GM12878 (cell line): ENCODE data around the gene MXRA7. TPM values are rescaled to one million over a fixed set of nuclear protein-coding genes. Genes with fewer than 3 reads are reported as not detected.

ENCODE experiments used
- ATAC-seq: fragments of 200-7000 bp; cut with Tn5 transposase; 3 replicates; pipeline ENCODE4 v1.9.1; 2020; ENCODE audit warnings: mild to moderate bottlenecking, moderate library complexity
- BruUV-seq: library from RNA; stranded (reverse); fragments of 400-500 nt; replicated peaks from 2 replicates; lab custom pipeline; 2021; lab: Mats Ljungman, UMichigan
- CTCF ChIA-PET: fragments of 300-600 bp; sonication (Branson Sonifier 250); formaldehyde crosslinking; extraction: SDS; loops from one replicate; lab custom pipeline; 2021; ENCODE audit warnings: inconsistent platforms; lab: Yijun Ruan, JAX
- POLR2A ChIA-PET: fragments of 350-600 bp; formaldehyde crosslinking; extraction: SDS; loops from one replicate; lab custom pipeline; 2021; ENCODE audit warnings: inconsistent platforms; lab: Charles Lee
- RAD21 ChIA-PET: fragments of 300-600 bp; sonication (Branson Sonifier 250); formaldehyde crosslinking; loops from one replicate; lab custom pipeline; 2023; ENCODE audit warnings: antibody characterized with exemption; ENCODE audit not compliant: unreplicated experiment; lab: Charles Lee
- SMC1A ChIA-PET: fragments of 300-600 bp; sonication (Branson Sonifier 250); formaldehyde crosslinking; loops from one replicate; lab custom pipeline; 2023; ENCODE audit not compliant: unreplicated experiment, uncharacterized antibody; lab: Charles Lee
- DNase-seq: peaks from one replicate; pipeline ENCODE4 v3.0.0-alpha.2; 2011; ENCODE audit warnings: low read depth, low spot score
- FAIRE-seq: peaks from 3 replicates; lab custom pipeline; 2011; peaks lifted over from hg19 to GRCh38; lab: Jason Lieb, UNC
- H2AFZ ChIP-seq: 2 replicates; pipeline ENCODE4 v1.6.0; 2011; ENCODE audit warnings: low read depth, low read length, control low read depth; ENCODE audit not compliant: control insufficient read depth
- H3K27ac ChIP-seq: 2 replicates; pipeline ENCODE4 v1.5.1; 2011; ENCODE audit warnings: control low read depth; ENCODE audit not compliant: control insufficient read depth, insufficient read depth
- H3K27me3 ChIP-seq, 2 experiments: replicated peaks in 1 of 2; 2 replicates each; pipeline versions ENCODE4 v1.6.0 to v1.6.1; 2011; ENCODE audit warnings: low read length in 1 of 2; ENCODE audit not compliant: control insufficient read depth in 2 of 2, insufficient read depth in 2 of 2
- H3K36me3 ChIP-seq, 2 experiments: 2 replicates each; pipeline ENCODE4 v1.5.1; 2011; ENCODE audit warnings: low read length in 1 of 2; ENCODE audit not compliant: control insufficient read depth in 2 of 2, insufficient read depth in 2 of 2
- H3K4me1 ChIP-seq: 2 replicates; pipeline ENCODE4 v1.6.1; 2011; ENCODE audit warnings: mild to moderate bottlenecking, low read length, moderate library complexity, mixed read lengths; ENCODE audit not compliant: control insufficient read depth, insufficient read depth
- H3K4me2 ChIP-seq: 2 replicates; pipeline ENCODE4 v1.6.0; 2011; ENCODE audit warnings: control low read depth; ENCODE audit not compliant: control insufficient read depth, insufficient read depth
- H3K4me3 ChIP-seq: fragments of 200-600 bp; sonication (generic); 2 replicates; pipeline ENCODE4 v1.5.1; 2016
- H3K79me2 ChIP-seq: 2 replicates; pipeline ENCODE4 v1.6.0; 2011; ENCODE audit warnings: low read length; ENCODE audit not compliant: control insufficient read depth, insufficient read depth
- H3K9ac ChIP-seq: 2 replicates; pipeline ENCODE4 v1.8.0; 2011; ENCODE audit warnings: low read length, control low read depth, mixed read lengths; ENCODE audit not compliant: control insufficient read depth, insufficient read depth
- H3K9me3 ChIP-seq: replicated peaks from 3 replicates; pipeline ENCODE4 v1.5.1; 2011; ENCODE audit warnings: mild to moderate bottlenecking, low read length; ENCODE audit not compliant: control insufficient read depth, insufficient read depth
- H4K20me1 ChIP-seq: 2 replicates; pipeline ENCODE4 v1.6.0; 2011; ENCODE audit not compliant: control insufficient read depth, insufficient read depth
- ATF7 ChIP-seq: fragments of 450-650 bp; IDR thresholded peaks from 2 replicates; pipeline ENCODE4 v1.6.1; 2016; ENCODE audit warnings: low read depth, mild to moderate bottlenecking
- ESRRA ChIP-seq: IDR thresholded peaks from 2 replicates; pipeline ENCODE4 v1.6.1; 2012; ENCODE audit warnings: mild to moderate bottlenecking, low read length, improper control_type of control experiment
- FOS ChIP-seq: IDR thresholded peaks from 3 replicates; pipeline ENCODE4 v1.6.1; 2011; ENCODE audit warnings: borderline replicate concordance; ENCODE audit not compliant: insufficient read length; ENCODE audit errors: extremely low read depth
- NRF1 ChIP-seq: conservative IDR thresholded peaks from 2 replicates; pipeline ENCODE4 v1.6.1; 2011; ENCODE audit warnings: mild to moderate bottlenecking, low read depth, low read length, improper control_type of control experiment
- TBL1XR1 ChIP-seq: IDR thresholded peaks from 2 replicates; pipeline ENCODE4 v1.6.1; 2012; ENCODE audit warnings: low read depth, low read length, improper control_type of control experiment
- USF1 ChIP-seq: IDR thresholded peaks from 2 replicates; pipeline ENCODE4 v1.6.1; 2011; ENCODE audit warnings: borderline replicate concordance, low read depth, mild to moderate bottlenecking, moderate library complexity, mixed read lengths, low read length; ENCODE audit not compliant: insufficient read depth; ENCODE audit errors: extremely low read length
- YBX1 ChIP-seq: fragments of 450-650 bp; IDR thresholded peaks from 2 replicates; pipeline ENCODE4 v1.6.1; 2016; ENCODE audit warnings: antibody characterized with exemption
- ZBTB40 ChIP-seq: fragments of 450-650 bp; IDR thresholded peaks from 2 replicates; pipeline ENCODE4 v1.6.1; 2016; ENCODE audit warnings: mild to moderate bottlenecking, moderate library complexity, borderline replicate concordance
- ZNF207 ChIP-seq: fragments of 450-650 bp; IDR thresholded peaks from 2 replicates; pipeline ENCODE4 v1.6.1; 2014; ENCODE audit warnings: antibody characterized with exemption, mild to moderate bottlenecking, borderline replicate concordance
- ZNF384 ChIP-seq: IDR thresholded peaks from 2 replicates; pipeline ENCODE4 v1.6.1; 2012; ENCODE audit warnings: low read depth, mild to moderate bottlenecking, low read length, improper control_type of control experiment, borderline replicate concordance
- WGBS: methylation state at CpG from one replicate; pipeline ENCODE4 v1.1.6; 2016; ENCODE audit warnings: low lambda C conversion rate; ENCODE audit not compliant: insufficient replicate concordance, insufficient coverage; ENCODE audit errors: missing lambda C conversion rate; 5-methylcytosine and 5-hydroxymethylcytosine counted together
- in situ Hi-C: fragments of 300-500 bp; cut with MboI; formaldehyde crosslinking; loops from 9 replicates; pipeline ENCODE4 v1.14.3; 2018; ENCODE audit warnings: mixed read lengths
- intact Hi-C: fragments of 100-400 bp; cut with micrococcal nuclease; formaldehyde crosslinking; loops from one replicate; pipeline ENCODE4 v1.14.2; 2022; ENCODE audit not compliant: unreplicated experiment
- polyA plus RNA-seq, 11 experiments: library from polyadenylated mRNA; depleted of rRNA in 4 of 11; unstranded in 6 of 11; stranded (reverse) in 5 of 11; fragments of >200 nt; fragmentation: Nextera tagmentation in 4 of 11; fragmentation: Illumina TruSeq in 1 of 11; extraction: Ambion mirVana in 4 of 11; extraction: Trizol in 1 of 11; gene quantifications; 1 replicate in 1 of 11; 2 replicates in 10 of 11; pipeline versions ENCODE4 v1.2.1 to v1.2.3, GENCODE V29; 2011 to 2016; ENCODE audit warnings: inconsistent platforms in 2 of 11, missing spikeins in 2 of 11, low read depth in 1 of 11
- total RNA-seq, 4 experiments: library from RNA; depleted of rRNA in 3 of 4; stranded (reverse); fragments of >200 nt in 3 of 4; fragmentation: Illumina TruSeq in 1 of 4; extraction: Trizol in 1 of 4; gene quantifications; 2 replicates each; pipeline versions ENCODE4 v1.2.1 to v1.2.3, GENCODE V29; 2013 to 2021
- TF ChIP-seq, protein P1 (sequence below): IDR thresholded peaks from 2 replicates; pipeline ENCODE4 v1.6.1; 2011; ENCODE audit warnings: borderline replicate concordance, low read depth, mild to moderate bottlenecking, moderate library complexity, low read length; ENCODE audit not compliant: insufficient read depth, poor library complexity, severe bottlenecking
- TF ChIP-seq, protein P2 (sequence below): fragments of 450-650 bp; IDR thresholded peaks from 2 replicates; pipeline ENCODE4 v1.6.1; 2018; ENCODE audit warnings: mild to moderate bottlenecking, low read depth, moderate library complexity; ENCODE audit not compliant: partially characterized antibody

MXRA7 gene
- total and polyA plus RNA-seq, 10 of the 15 experiments (the other 5 are each of a cell fraction or from before 2014, with no cell fraction given): 0.03 to 2.0 (median 0.33) TPM

- intact Hi-C loops (no loop called here), in situ Hi-C loops (no loop called here)
- no peak overlapping the region for H3K9ac ChIP-seq
- FAIRE-seq (no peak), DNase-seq (no peak), ATAC-seq (no peak)
- H2AFZ ChIP-seq: no peak overlapping the region
- H4K20me1 ChIP-seq: no peaks in the 10 kb centered on the region
- H3K79me2 ChIP-seq: no peaks in the 10 kb centered on the region
- peaks cover 0 to 9% of the 10 kb centered on the region in 2 experiments; a peak in 3 of 4 replicates for H3K36me3 ChIP-seq
- BruUV-seq: no TSS peak
- H3K4me1 ChIP-seq: no peaks in the 10 kb centered on the region; the same call in 1 of the 2 replicates
- 100% methylated on average over 1 of the region's 1 CpG for WGBS
- CTCF ChIA-PET: interaction anchor here (0.5 to 0.6 kb wide), 2 partner anchors 13 to 252 kb away, joined by 3 read pairs; no protein-coding TSS in a partner anchor
- POLR2A ChIA-PET: no interaction called here
- TF ChIP-seq ZNF207 (no peak), USF1 (no peak), ZNF384 (no peak), ATF7 (no peak), ZBTB40 (no peak), NRF1 (no peak), ESRRA (no peak), FOS (no peak), YBX1 (no peak), TBL1XR1 (no peak)
- TF ChIP-seq, protein P1, sequence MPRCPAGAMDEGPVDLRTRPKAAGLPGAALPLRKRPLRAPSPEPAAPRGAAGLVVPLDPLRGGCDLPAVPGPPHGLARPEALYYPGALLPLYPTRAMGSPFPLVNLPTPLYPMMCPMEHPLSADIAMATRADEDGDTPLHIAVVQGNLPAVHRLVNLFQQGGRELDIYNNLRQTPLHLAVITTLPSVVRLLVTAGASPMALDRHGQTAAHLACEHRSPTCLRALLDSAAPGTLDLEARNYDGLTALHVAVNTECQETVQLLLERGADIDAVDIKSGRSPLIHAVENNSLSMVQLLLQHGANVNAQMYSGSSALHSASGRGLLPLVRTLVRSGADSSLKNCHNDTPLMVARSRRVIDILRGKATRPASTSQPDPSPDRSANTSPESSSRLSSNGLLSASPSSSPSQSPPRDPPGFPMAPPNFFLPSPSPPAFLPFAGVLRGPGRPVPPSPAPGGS: no peak
- TF ChIP-seq, protein P2, sequence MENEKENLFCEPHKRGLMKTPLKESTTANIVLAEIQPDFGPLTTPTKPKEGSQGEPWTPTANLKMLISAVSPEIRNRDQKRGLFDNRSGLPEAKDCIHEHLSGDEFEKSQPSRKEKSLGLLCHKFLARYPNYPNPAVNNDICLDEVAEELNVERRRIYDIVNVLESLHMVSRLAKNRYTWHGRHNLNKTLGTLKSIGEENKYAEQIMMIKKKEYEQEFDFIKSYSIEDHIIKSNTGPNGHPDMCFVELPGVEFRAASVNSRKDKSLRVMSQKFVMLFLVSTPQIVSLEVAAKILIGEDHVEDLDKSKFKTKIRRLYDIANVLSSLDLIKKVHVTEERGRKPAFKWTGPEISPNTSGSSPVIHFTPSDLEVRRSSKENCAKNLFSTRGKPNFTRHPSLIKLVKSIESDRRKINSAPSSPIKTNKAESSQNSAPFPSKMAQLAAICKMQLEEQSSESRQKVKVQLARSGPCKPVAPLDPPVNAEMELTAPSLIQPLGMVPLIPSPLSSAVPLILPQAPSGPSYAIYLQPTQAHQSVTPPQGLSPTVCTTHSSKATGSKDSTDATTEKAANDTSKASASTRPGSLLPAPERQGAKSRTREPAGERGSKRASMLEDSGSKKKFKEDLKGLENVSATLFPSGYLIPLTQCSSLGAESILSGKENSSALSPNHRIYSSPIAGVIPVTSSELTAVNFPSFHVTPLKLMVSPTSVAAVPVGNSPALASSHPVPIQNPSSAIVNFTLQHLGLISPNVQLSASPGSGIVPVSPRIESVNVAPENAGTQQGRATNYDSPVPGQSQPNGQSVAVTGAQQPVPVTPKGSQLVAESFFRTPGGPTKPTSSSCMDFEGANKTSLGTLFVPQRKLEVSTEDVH: no peak
- H3K4me3 ChIP-seq: no peak overlapping the region
- RAD21 ChIA-PET: interaction anchor here (1.5 kb wide), 1 partner anchor 10 kb away, joined by 4 read pairs; the partner anchor contains the start of gene MFSD11
- SMC1A ChIA-PET: interaction anchor here (0.7 kb wide), 1 partner anchor 864 kb away, joined by 3 read pairs; no protein-coding TSS in a partner anchor
- H3K27ac ChIP-seq: no peak overlapping the region
- H3K27me3 ChIP-seq: no peaks in the 10 kb centered on the region
- H3K4me2 ChIP-seq: no peak overlapping the region
- no peaks in the 10 kb centered on the region for H3K9me3 ChIP-seq
Observed at GRCh38 chr17:76748657-76749056, 37.9 kb upstream of the MXRA7 start.
